ENCODE measurements around the gene SOX6.

The SOX6 gene

DNA sequence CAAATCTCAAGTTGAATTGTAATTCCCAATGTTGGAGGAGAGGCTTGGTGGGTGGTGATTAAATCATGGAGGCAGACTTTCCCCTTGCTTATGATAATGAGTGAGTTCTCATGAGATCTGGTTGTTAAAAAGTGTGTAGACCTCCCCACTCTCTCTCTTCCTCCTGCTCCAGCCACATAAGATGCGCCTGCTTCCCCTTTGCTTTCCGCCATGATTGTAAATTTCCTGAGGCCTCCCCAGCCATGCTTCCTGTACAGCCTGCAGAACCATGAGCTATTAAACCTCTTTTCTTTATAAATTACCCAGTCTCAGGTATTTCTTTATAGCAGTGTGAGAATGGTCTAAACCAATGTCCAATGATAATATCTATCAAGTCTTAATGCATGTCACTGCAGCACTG, 34.2 kb downstream of the SOX6 start:
- no peak overlapping the region for H2AFZ ChIP-seq (ENCODE audit: low read length)
- no peaks in the 10 kb centered on the region for H3K79me2 ChIP-seq (ENCODE audit: insufficient read depth, low read length)
- no peaks in the 10 kb centered on the region for H3K4me1 ChIP-seq (ENCODE audit: insufficient read depth, low read length, severe bottlenecking)
- no peaks in the 10 kb centered on the region for H4K20me1 ChIP-seq (ENCODE audit: insufficient read depth, low read length)
- no peaks in the 10 kb centered on the region for H3K36me3 ChIP-seq (ENCODE audit: insufficient read depth, low read length)
- no peaks in the 10 kb centered on the region for H3K9me2 ChIP-seq (ENCODE audit: low read depth, low read length)
- TF ChIP-seq, protein P1, sequence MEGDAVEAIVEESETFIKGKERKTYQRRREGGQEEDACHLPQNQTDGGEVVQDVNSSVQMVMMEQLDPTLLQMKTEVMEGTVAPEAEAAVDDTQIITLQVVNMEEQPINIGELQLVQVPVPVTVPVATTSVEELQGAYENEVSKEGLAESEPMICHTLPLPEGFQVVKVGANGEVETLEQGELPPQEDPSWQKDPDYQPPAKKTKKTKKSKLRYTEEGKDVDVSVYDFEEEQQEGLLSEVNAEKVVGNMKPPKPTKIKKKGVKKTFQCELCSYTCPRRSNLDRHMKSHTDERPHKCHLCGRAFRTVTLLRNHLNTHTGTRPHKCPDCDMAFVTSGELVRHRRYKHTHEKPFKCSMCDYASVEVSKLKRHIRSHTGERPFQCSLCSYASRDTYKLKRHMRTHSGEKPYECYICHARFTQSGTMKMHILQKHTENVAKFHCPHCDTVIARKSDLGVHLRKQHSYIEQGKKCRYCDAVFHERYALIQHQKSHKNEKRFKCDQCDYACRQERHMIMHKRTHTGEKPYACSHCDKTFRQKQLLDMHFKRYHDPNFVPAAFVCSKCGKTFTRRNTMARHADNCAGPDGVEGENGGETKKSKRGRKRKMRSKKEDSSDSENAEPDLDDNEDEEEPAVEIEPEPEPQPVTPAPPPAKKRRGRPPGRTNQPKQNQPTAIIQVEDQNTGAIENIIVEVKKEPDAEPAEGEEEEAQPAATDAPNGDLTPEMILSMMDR (IDR thresholded peaks at IDR 0.05; ENCODE audit: low read length) = no peak
- no peak for TF ChIP-seq EZH2 (IDR thresholded peaks at IDR 0.05; ENCODE audit: borderline replicate concordance, low read length)
- no peaks in the 10 kb centered on the region for H3K9me3 ChIP-seq (ENCODE audit: low read length)
- no peaks in the 10 kb centered on the region for H3K27me3 ChIP-seq (ENCODE audit: insufficient read depth, low read length)
- H3F3A ChIP-seq (ENCODE audit: insufficient read depth, low read length) = no peaks in the 10 kb centered on the region
- H3K4me3 ChIP-seq (ENCODE audit: low read depth, low read length, poor library complexity, severe bottlenecking) = no peak overlapping the region
- H3K27ac ChIP-seq (ENCODE audit: low read depth, low read length, poor library complexity, severe bottlenecking) = no peak overlapping the region
- H3K4me2 ChIP-seq (ENCODE audit: low read length) = no peak overlapping the region
- no peak overlapping the region for H3K9ac ChIP-seq (ENCODE audit: low read length)

GRCh38 chr11:16321148-16321547, 35.2 kb downstream of the SOX6 start:
- Histone ChIP-seq H3K9me3 (ENCODE audit: low read length) (no peaks in the 10 kb centered on the region), H4K20me1 (ENCODE audit: insufficient read depth, low read length) (no peaks in the 10 kb centered on the region), H3K36me3 (ENCODE audit: insufficient read depth, low read length) (no peaks in the 10 kb centered on the region), H3K4me3 (ENCODE audit: low read depth, low read length, poor library complexity, severe bottlenecking) (no peak overlapping the region), H3K27me3 (ENCODE audit: insufficient read depth, low read length) (no peaks in the 10 kb centered on the region), H3K4me1 (ENCODE audit: insufficient read depth, low read length, severe bottlenecking) (no peaks in the 10 kb centered on the region), H3K9me2 (ENCODE audit: low read depth, low read length) (no peaks in the 10 kb centered on the region), H3K79me2 (ENCODE audit: insufficient read depth, low read length) (no peaks in the 10 kb centered on the region), H3K9ac (ENCODE audit: low read length) (no peak overlapping the region), H3F3A (ENCODE audit: insufficient read depth, low read length) (no peaks in the 10 kb centered on the region), H2AFZ (ENCODE audit: low read length) (no peak overlapping the region), H3K4me2 (ENCODE audit: low read length) (no peak overlapping the region), H3K27ac (ENCODE audit: low read depth, low read length, poor library complexity, severe bottlenecking) (no peak overlapping the region)
- TF ChIP-seq EZH2 (IDR thresholded peaks at IDR 0.05; ENCODE audit: borderline replicate concordance, low read length) = no peak
- TF ChIP-seq, protein P1 (IDR thresholded peaks at IDR 0.05; ENCODE audit: low read length) = no peak

- Histone ChIP-seq H3K9me2 (ENCODE audit: low read depth, low read length) (no peaks in the 10 kb centered on the region), H2AFZ (ENCODE audit: low read length) (no peak overlapping the region), H3K79me2 (ENCODE audit: insufficient read depth, low read length) (no peaks in the 10 kb centered on the region), H3K36me3 (ENCODE audit: insufficient read depth, low read length) (no peaks in the 10 kb centered on the region), H3F3A (ENCODE audit: insufficient read depth, low read length) (no peaks in the 10 kb centered on the region), H3K27ac (ENCODE audit: low read depth, low read length, poor library complexity, severe bottlenecking) (no peak overlapping the region), H3K4me2 (ENCODE audit: low read length) (no peak overlapping the region), H3K4me3 (ENCODE audit: low read depth, low read length, poor library complexity, severe bottlenecking) (no peak overlapping the region), H3K4me1 (ENCODE audit: insufficient read depth, low read length, severe bottlenecking) (no peaks in the 10 kb centered on the region), H3K9me3 (ENCODE audit: low read length) (no peaks in the 10 kb centered on the region), H3K27me3 (ENCODE audit: insufficient read depth, low read length) (no peaks in the 10 kb centered on the region), H3K9ac (ENCODE audit: low read length) (no peak overlapping the region), H4K20me1 (ENCODE audit: insufficient read depth, low read length) (no peaks in the 10 kb centered on the region)
- no peak for TF ChIP-seq EZH2 (IDR thresholded peaks at IDR 0.05; ENCODE audit: borderline replicate concordance, low read length)
- TF ChIP-seq, protein P1 (IDR thresholded peaks at IDR 0.05; ENCODE audit: low read length) = no peak
Measured at GRCh38 chr11:16318320-16318719, 38.0 kb downstream of the SOX6 start.
